ENCODE data around the gene CREB5.

- TF ChIP-seq CTCF (conservative IDR thresholded peaks at IDR 0.05; ENCODE audit: low read length) (no peak), EZH2phosphoT487 (IDR thresholded peaks at IDR 0.05; ENCODE audit: borderline replicate concordance) (no peak)
Measured at GRCh38 chr7:28582226-28582625, 169.9 kb downstream of the CREB5 start.

All from Loucy (cell line).